Measurements from ENCODE around the gene CDH10. TPM values are rescaled to one million over a fixed set of nuclear protein-coding genes. Genes with fewer than 3 reads are reported as not detected.

CDH10 gene
- polyA plus RNA-seq, 1 donor from 2014 or later: 5.3 TPM

DNA sequence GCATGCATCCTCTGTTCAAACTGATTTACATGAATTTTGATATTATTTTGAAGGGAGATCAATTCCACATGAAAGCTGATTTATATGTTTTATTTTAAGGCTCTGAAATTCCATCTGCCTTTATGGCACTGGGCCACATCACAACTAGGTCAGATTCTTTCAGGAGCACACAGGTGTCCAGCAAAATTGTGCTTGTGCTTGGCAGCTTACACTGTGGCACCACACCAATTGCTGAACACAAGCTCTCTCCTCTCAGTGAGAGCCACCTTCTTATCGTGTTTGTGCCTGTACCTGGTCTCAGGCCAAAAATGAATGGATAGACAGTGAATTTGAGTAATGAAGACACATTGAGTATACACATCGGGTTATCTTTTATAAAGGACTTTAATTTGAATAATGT is 200.4 kb downstream of the CDH10 start:
- TF ChIP-seq, protein P1, sequence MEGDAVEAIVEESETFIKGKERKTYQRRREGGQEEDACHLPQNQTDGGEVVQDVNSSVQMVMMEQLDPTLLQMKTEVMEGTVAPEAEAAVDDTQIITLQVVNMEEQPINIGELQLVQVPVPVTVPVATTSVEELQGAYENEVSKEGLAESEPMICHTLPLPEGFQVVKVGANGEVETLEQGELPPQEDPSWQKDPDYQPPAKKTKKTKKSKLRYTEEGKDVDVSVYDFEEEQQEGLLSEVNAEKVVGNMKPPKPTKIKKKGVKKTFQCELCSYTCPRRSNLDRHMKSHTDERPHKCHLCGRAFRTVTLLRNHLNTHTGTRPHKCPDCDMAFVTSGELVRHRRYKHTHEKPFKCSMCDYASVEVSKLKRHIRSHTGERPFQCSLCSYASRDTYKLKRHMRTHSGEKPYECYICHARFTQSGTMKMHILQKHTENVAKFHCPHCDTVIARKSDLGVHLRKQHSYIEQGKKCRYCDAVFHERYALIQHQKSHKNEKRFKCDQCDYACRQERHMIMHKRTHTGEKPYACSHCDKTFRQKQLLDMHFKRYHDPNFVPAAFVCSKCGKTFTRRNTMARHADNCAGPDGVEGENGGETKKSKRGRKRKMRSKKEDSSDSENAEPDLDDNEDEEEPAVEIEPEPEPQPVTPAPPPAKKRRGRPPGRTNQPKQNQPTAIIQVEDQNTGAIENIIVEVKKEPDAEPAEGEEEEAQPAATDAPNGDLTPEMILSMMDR (IDR thresholded peaks at IDR 0.05; ENCODE audit: poor library complexity, severe bottlenecking): no peak
- TF ChIP-seq MXI1 (conservative IDR thresholded peaks at IDR 0.05; ENCODE audit: poor library complexity, severe bottlenecking): no peak
- no peak for TF ChIP-seq EZH2 (IDR thresholded peaks at IDR 0.05; ENCODE audit: borderline replicate concordance, insufficient read depth, low read length, poor library complexity, severe bottlenecking)
- TF ChIP-seq RAD21 (conservative IDR thresholded peaks at IDR 0.05): no peak
- no peak for TF ChIP-seq TAF1 (IDR thresholded peaks at IDR 0.05; ENCODE audit: low read depth)
- TF ChIP-seq, protein P2, sequence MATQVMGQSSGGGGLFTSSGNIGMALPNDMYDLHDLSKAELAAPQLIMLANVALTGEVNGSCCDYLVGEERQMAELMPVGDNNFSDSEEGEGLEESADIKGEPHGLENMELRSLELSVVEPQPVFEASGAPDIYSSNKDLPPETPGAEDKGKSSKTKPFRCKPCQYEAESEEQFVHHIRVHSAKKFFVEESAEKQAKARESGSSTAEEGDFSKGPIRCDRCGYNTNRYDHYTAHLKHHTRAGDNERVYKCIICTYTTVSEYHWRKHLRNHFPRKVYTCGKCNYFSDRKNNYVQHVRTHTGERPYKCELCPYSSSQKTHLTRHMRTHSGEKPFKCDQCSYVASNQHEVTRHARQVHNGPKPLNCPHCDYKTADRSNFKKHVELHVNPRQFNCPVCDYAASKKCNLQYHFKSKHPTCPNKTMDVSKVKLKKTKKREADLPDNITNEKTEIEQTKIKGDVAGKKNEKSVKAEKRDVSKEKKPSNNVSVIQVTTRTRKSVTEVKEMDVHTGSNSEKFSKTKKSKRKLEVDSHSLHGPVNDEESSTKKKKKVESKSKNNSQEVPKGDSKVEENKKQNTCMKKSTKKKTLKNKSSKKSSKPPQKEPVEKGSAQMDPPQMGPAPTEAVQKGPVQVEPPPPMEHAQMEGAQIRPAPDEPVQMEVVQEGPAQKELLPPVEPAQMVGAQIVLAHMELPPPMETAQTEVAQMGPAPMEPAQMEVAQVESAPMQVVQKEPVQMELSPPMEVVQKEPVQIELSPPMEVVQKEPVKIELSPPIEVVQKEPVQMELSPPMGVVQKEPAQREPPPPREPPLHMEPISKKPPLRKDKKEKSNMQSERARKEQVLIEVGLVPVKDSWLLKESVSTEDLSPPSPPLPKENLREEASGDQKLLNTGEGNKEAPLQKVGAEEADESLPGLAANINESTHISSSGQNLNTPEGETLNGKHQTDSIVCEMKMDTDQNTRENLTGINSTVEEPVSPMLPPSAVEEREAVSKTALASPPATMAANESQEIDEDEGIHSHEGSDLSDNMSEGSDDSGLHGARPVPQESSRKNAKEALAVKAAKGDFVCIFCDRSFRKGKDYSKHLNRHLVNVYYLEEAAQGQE (IDR thresholded peaks at IDR 0.05; ENCODE audit: borderline replicate concordance): no peak
- no peaks in the 10 kb centered on the region for H3K79me2 ChIP-seq (replicated peaks; ENCODE audit: insufficient read depth, low read length)
- no peaks in the 10 kb centered on the region for H3K9me3 ChIP-seq (ENCODE audit: low read length)
- H3K27me3 ChIP-seq (ENCODE audit: insufficient read depth, low read depth, low read length): no peaks in the 10 kb centered on the region
- H3K27ac ChIP-seq (ENCODE audit: low read length): no peak overlapping the region
- no peak overlapping the region for H2AFZ ChIP-seq (ENCODE audit: low read depth, low read length)
- H4K20me1 ChIP-seq (ENCODE audit: insufficient read depth): no peaks in the 10 kb centered on the region
- no peak overlapping the region for H3K9ac ChIP-seq (ENCODE audit: low read length)
- H3K4me3 ChIP-seq (ENCODE audit: low read length): no peak overlapping the region
- no peak overlapping the region for H3K4me2 ChIP-seq (ENCODE audit: low read length)
- H3F3A ChIP-seq (ENCODE audit: insufficient read depth, low read length, poor library complexity, severe bottlenecking): no peaks in the 10 kb centered on the region
- H3K36me3 ChIP-seq (ENCODE audit: insufficient read depth, low read length): no peaks in the 10 kb centered on the region
- no peaks in the 10 kb centered on the region for H3K9me2 ChIP-seq (ENCODE audit: insufficient read depth, low read length)

DNA sequence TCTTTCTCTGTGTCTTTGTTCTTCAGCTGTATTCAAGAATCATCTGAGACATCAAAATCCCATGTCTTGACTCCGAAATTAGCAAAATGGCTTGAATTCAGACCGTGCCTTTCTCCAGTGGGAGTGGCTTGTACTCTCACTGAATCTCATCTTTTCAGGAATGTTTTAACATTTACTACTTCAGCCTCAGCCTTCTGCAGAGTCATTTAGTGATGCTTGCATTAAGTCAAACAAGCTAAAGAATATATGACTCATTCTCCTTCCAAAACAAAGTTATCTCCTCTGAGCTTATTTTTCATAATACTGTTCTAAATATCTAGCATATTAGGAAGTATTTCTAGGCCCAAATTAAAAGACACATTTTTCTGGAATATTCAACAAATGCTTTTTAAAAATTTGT is 205.3 kb downstream of the CDH10 start:
- no peaks in the 10 kb centered on the region for H3K9me3 ChIP-seq (ENCODE audit: low read length)
- H3K4me2 ChIP-seq (ENCODE audit: low read length): no peak overlapping the region
- no peaks in the 10 kb centered on the region for H3K27me3 ChIP-seq (ENCODE audit: insufficient read depth, low read depth, low read length)
- no peaks in the 10 kb centered on the region for H3F3A ChIP-seq (ENCODE audit: insufficient read depth, low read length, poor library complexity, severe bottlenecking)
- H3K9me2 ChIP-seq (ENCODE audit: insufficient read depth, low read length): no peaks in the 10 kb centered on the region
- H3K9ac ChIP-seq (ENCODE audit: low read length): no peak overlapping the region
- no peaks in the 10 kb centered on the region for H3K79me2 ChIP-seq (replicated peaks; ENCODE audit: insufficient read depth, low read length)
- no peaks in the 10 kb centered on the region for H3K36me3 ChIP-seq (ENCODE audit: insufficient read depth, low read length)
- H2AFZ ChIP-seq (ENCODE audit: low read depth, low read length): no peak overlapping the region
- H3K4me3 ChIP-seq (ENCODE audit: low read length): no peak overlapping the region
- no peak for TF ChIP-seq SMC3 (conservative IDR thresholded peaks at IDR 0.05; ENCODE audit: poor library complexity)
- TF ChIP-seq, protein P2 (IDR thresholded peaks at IDR 0.05; ENCODE audit: borderline replicate concordance): no peak
- TF ChIP-seq, protein P1 (IDR thresholded peaks at IDR 0.05; ENCODE audit: poor library complexity, severe bottlenecking): no peak
- no peak for TF ChIP-seq TAF1 (IDR thresholded peaks at IDR 0.05; ENCODE audit: low read depth)
- TF ChIP-seq POLR2AphosphoS5 (IDR thresholded peaks at IDR 0.05): no peak
- no peak for TF ChIP-seq EP300 (conservative IDR thresholded peaks at IDR 0.05; ENCODE audit: poor library complexity, severe bottlenecking)
- no peak for TF ChIP-seq RAD21 (conservative IDR thresholded peaks at IDR 0.05)
- no peak for TF ChIP-seq MXI1 (conservative IDR thresholded peaks at IDR 0.05; ENCODE audit: poor library complexity, severe bottlenecking)
- TF ChIP-seq EZH2 (IDR thresholded peaks at IDR 0.05; ENCODE audit: borderline replicate concordance, insufficient read depth, low read length, poor library complexity, severe bottlenecking): no peak
- no peaks in the 10 kb centered on the region for H4K20me1 ChIP-seq (ENCODE audit: insufficient read depth)
- H3K27ac ChIP-seq (ENCODE audit: low read length): no peak overlapping the region

Measured in neural cell (in vitro differentiated cells).